CD14-positive monocyte (primary cell): ENCODE results near the gene AMOTL2. TPM values are rescaled to one million over a fixed set of nuclear protein-coding genes. Genes with fewer than 3 reads are reported as not detected.

Experiments
- DNase-seq, 3 donors: peaks; one replicate each; pipeline ENCODE4 v3.0.0-alpha.2; 2011 to 2022
- H2AFZ ChIP-seq: 2 replicates; pipeline ENCODE4 v1.6.0; 2012; ENCODE audit warnings: mild to moderate bottlenecking, low read depth, low read length, inconsistent platforms; ENCODE audit not compliant: insufficient read depth, poor library complexity, severe bottlenecking
- H3K27ac ChIP-seq, 2 donors: 1 replicate in 1 of 2; 2 replicates in 1 of 2; pipeline ENCODE4 v1.5.1; 2012 to 2013; ENCODE audit warnings: low read length in 2 of 2, control low read depth in 1 of 2, inconsistent platforms in 1 of 2, low read depth in 1 of 2, mild to moderate bottlenecking in 1 of 2
- H3K27me3 ChIP-seq, 2 donors: one replicate each; pipeline versions ENCODE4 v1.6.0 to v1.6.1; 2011 to 2013; ENCODE audit warnings: low read length in 2 of 2; ENCODE audit not compliant: control insufficient read depth in 2 of 2, insufficient read depth in 2 of 2
- H3K36me3 ChIP-seq, 2 donors: replicated peaks in 1 of 2; 1 replicate in 1 of 2; 2 replicates in 1 of 2; pipeline versions ENCODE4 v1.5.1 to v1.6.1; 2012 to 2013; ENCODE audit warnings: low read length in 2 of 2, control low read depth in 1 of 2, inconsistent platforms in 1 of 2, mild to moderate bottlenecking in 1 of 2; ENCODE audit not compliant: insufficient read depth in 2 of 2, control insufficient read depth in 1 of 2
- H3K4me1 ChIP-seq, 2 donors: 1 replicate in 1 of 2; 2 replicates in 1 of 2; pipeline versions ENCODE4 v1.5.1 to v1.6.1; 2012 to 2013; ENCODE audit warnings: low read length in 2 of 2, control low read depth in 1 of 2, inconsistent platforms in 1 of 2, mild to moderate bottlenecking in 1 of 2, moderate library complexity in 1 of 2; ENCODE audit not compliant: insufficient read depth in 2 of 2, control insufficient read depth in 1 of 2
- H3K4me2 ChIP-seq: replicated peaks from 2 replicates; pipeline ENCODE3; 2012; ENCODE audit warnings: low read length, moderate library complexity, mild to moderate bottlenecking; ENCODE audit not compliant: poor library complexity, severe bottlenecking; ENCODE audit errors: extremely low read depth
- H3K4me3 ChIP-seq, 3 experiments: fragments of 200-600 bp in 1 of 3; sonication (generic) in 1 of 3; replicated peaks in 1 of 3; 1 replicate in 2 of 3; 2 replicates in 1 of 3; pipeline ENCODE4 v1.5.1; 2011 to 2013; ENCODE audit warnings: low read length in 3 of 3, mild to moderate bottlenecking in 3 of 3, control low read depth in 2 of 3, low read depth in 2 of 3, inconsistent platforms in 1 of 3, moderate library complexity in 1 of 3
- H3K79me2 ChIP-seq: 2 replicates; pipeline ENCODE4 v1.6.0; 2012; ENCODE audit warnings: mild to moderate bottlenecking, control low read depth, inconsistent platforms, low read length, moderate library complexity; ENCODE audit not compliant: insufficient read depth
- H3K9ac ChIP-seq: 2 replicates; pipeline ENCODE4 v1.6.0; 2017; ENCODE audit warnings: low read length, mild to moderate bottlenecking; ENCODE audit not compliant: insufficient read depth, poor library complexity, severe bottlenecking
- H3K9me3 ChIP-seq, 2 donors: replicated peaks in 1 of 2; 1 replicate in 1 of 2; 2 replicates in 1 of 2; pipeline versions ENCODE4 v1.5.1 to v1.6.1; 2012 to 2013; ENCODE audit warnings: low read length in 2 of 2, control low read depth in 1 of 2; ENCODE audit not compliant: control insufficient read depth in 1 of 2, insufficient read depth in 1 of 2
- H4K20me1 ChIP-seq: 2 replicates; pipeline ENCODE4 v1.6.0; 2012; ENCODE audit warnings: mild to moderate bottlenecking, low read length, control low read depth, moderate library complexity; ENCODE audit not compliant: insufficient read depth
- H3K27ac Mint-ChIP-seq, 7 donors: one replicate each; pipeline ENCODE4 v1.8.0; 2020; ENCODE audit warnings: mild to moderate bottlenecking in 7 of 7, mixed read lengths in 7 of 7, moderate library complexity in 6 of 7, inconsistent platforms in 2 of 7
- H3K27me3 Mint-ChIP-seq, 3 donors: one replicate each; pipeline ENCODE4 v1.8.0; 2021 to 2022; ENCODE audit warnings: low read depth in 3 of 3, mild to moderate bottlenecking in 3 of 3, mixed read lengths in 3 of 3, moderate library complexity in 3 of 3, inconsistent platforms in 1 of 3
- H3K36me3 Mint-ChIP-seq, 2 donors: one replicate each; pipeline ENCODE4 v1.8.0; 2020; ENCODE audit warnings: mixed read lengths in 2 of 2, inconsistent platforms in 1 of 2, mild to moderate bottlenecking in 1 of 2
- H3K4me1 Mint-ChIP-seq: one replicate; pipeline ENCODE4 v1.8.0; 2020; ENCODE audit warnings: mild to moderate bottlenecking, mixed read lengths
- H3K4me3 Mint-ChIP-seq, 2 donors: one replicate each; pipeline ENCODE4 v1.8.0; 2020; ENCODE audit warnings: mild to moderate bottlenecking in 2 of 2, mixed read lengths in 2 of 2, moderate library complexity in 1 of 2
- H3K9me3 Mint-ChIP-seq, 7 donors: one replicate each; pipeline ENCODE4 v1.8.0; 2020 to 2022; ENCODE audit warnings: mixed read lengths in 7 of 7, mild to moderate bottlenecking in 6 of 7, moderate library complexity in 6 of 7, inconsistent platforms in 2 of 7
- CTCF ChIP-seq: fragments of 200-600 bp; IDR thresholded peaks from one replicate; pipeline ENCODE4 v1.8.0; 2022; ENCODE audit warnings: antibody characterized with exemption, mild to moderate bottlenecking
- WGBS: methylation state at CpG from one replicate; pipeline ENCODE4 v1.1.5; 2013; ENCODE audit warnings: missing lambda C conversion rate; ENCODE audit not compliant: insufficient coverage; 5-methylcytosine and 5-hydroxymethylcytosine counted together
- intact Hi-C, 2 donors: fragments of 100-400 bp; cut with micrococcal nuclease; formaldehyde crosslinking; loops; one replicate each; pipeline versions ENCODE4 v1.15.0 to v1.15.1; 2023
- polyA plus RNA-seq, 3 donors: library from polyadenylated mRNA; depleted of rRNA in 1 of 3; unstranded in 2 of 3; stranded (reverse) in 1 of 3; fragments of 300-500 nt in 2 of 3; fragments of >200 nt in 1 of 3; fragmentation: Illumina TruSeq in 2 of 3; gene quantifications; 1 replicate in 2 of 3; 2 replicates in 1 of 3; pipeline ENCODE4 v1.2.3, GENCODE V29; 2012 to 2021

AMOTL2 gene
- polyA plus RNA-seq, 3 donors, result 0.01 TPM; not detected in 2

- Mint-ChIP-seq H3K27ac (no peak overlapping the region), H3K9me3 (peaks cover 8 to 18% (median 9%) of the 10 kb centered on the region in 7 donors), H3K4me1 (no peaks in the 10 kb centered on the region), H3K4me3 (no peak overlapping the region), H3K27me3 (peaks cover 4 to 17% (median 14%) of the 10 kb centered on the region in 3 donors), H3K36me3 (no peaks in the 10 kb centered on the region)
- TF ChIP-seq CTCF, result no peak
- no peak overlapping the region for H3K4me2 ChIP-seq
- no CpG with 5 or more reads among the region's 7 CpGs for WGBS
- no peaks in the 10 kb centered on the region for H3K36me3 ChIP-seq
- no peak overlapping the region for H3K4me3 ChIP-seq
- no peaks in the 10 kb centered on the region for H3K79me2 ChIP-seq
- H3K27ac ChIP-seq, result no peak overlapping the region
- no peak overlapping the region for H2AFZ ChIP-seq
- H3K27me3 ChIP-seq, result no peaks in the 10 kb centered on the region
- no peak overlapping the region for H3K9ac ChIP-seq
- peaks cover 0 to 4% of the 10 kb centered on the region in 2 donors for H3K9me3 ChIP-seq
- intact Hi-C loops, result no loop called here
- no peak for DNase-seq
- no peaks in the 10 kb centered on the region for H4K20me1 ChIP-seq
- H3K4me1 ChIP-seq, result no peaks in the 10 kb centered on the region
These were observed 23.5 kb upstream of the AMOTL2 start for GRCh38 chr3:134397755-134398154.

- Histone ChIP-seq H4K20me1 (no peaks in the 10 kb centered on the region), H3K4me3 (no peak overlapping the region), H3K27me3 (no peaks in the 10 kb centered on the region), H3K9ac (no peak overlapping the region), H3K4me1 (no peaks in the 10 kb centered on the region), H2AFZ (no peak overlapping the region), H3K27ac (no peak overlapping the region), H3K79me2 (no peaks in the 10 kb centered on the region), H3K36me3 (no peaks in the 10 kb centered on the region), H3K4me2 (no peak overlapping the region), H3K9me3 (no peaks in the 10 kb centered on the region)
- Mint-ChIP-seq H3K36me3 (no peaks in the 10 kb centered on the region), H3K4me3 (no peak overlapping the region), H3K4me1 (no peaks in the 10 kb centered on the region), H3K27me3 (peaks cover 3 to 17% (median 14%) of the 10 kb centered on the region in 3 donors), H3K27ac (no peak overlapping the region), H3K9me3 (peaks cover 0 to 10% (median 3%) of the 10 kb centered on the region in 7 donors)
- WGBS, result no CpG with 5 or more reads among the region's 1 CpG
- intact Hi-C loops, result no loop called here
- no peak for DNase-seq
- TF ChIP-seq CTCF, result no peak
These were observed 20.9 kb upstream of the AMOTL2 start for GRCh38 chr3:134395103-134395502.
